IMR-90 (cell line): ENCODE results near the gene UNC93B1. TPM values are rescaled to one million over a fixed set of nuclear protein-coding genes. Genes with fewer than 3 reads are reported as not detected.

Source experiments
- ATAC-seq: fragments of 200-7000 bp; cut with Tn5 transposase; 2 replicates; pipeline ENCODE4 v1.9.1; 2020; ENCODE audit warnings: low read depth, mild to moderate bottlenecking, moderate library complexity
- BruUV-seq: library from RNA; stranded (reverse); fragments of 400-500 nt; replicated peaks from 2 replicates; lab custom pipeline; 2021; lab: Mats Ljungman, UMichigan
- CTCF ChIA-PET: fragments of 300-600 bp; formaldehyde crosslinking; extraction: SDS; loops from one replicate; lab custom pipeline; 2021; ENCODE audit warnings: antibody characterized with exemption; lab: Yijun Ruan, JAX
- POLR2A ChIA-PET: fragments of 300-600 bp; sonication (Branson Sonifier 250); formaldehyde crosslinking; loops from one replicate; lab custom pipeline; 2022; ENCODE audit warnings: antibody characterized with exemption; ENCODE audit not compliant: unreplicated experiment; lab: Charles Lee
- DNase-seq: peaks from one replicate; pipeline ENCODE4 v3.0.0; 2013
- H2AFZ ChIP-seq: replicated peaks from 2 replicates; pipeline ENCODE3; 2013; ENCODE audit warnings: low read length, mild to moderate bottlenecking; ENCODE audit not compliant: poor library complexity
- H2AK5ac ChIP-seq: 2 replicates; pipeline ENCODE4 v1.6.1; 2013; ENCODE audit warnings: low read depth, low read length, inconsistent platforms
- H2AK9ac ChIP-seq: replicated peaks from 2 replicates; pipeline ENCODE3; 2013; ENCODE audit warnings: mild to moderate bottlenecking, low read depth, low read length, moderate library complexity; ENCODE audit not compliant: poor library complexity
- H2BK120ac ChIP-seq: 2 replicates; pipeline ENCODE4 v1.6.1; 2013; ENCODE audit warnings: low read depth, low read length, inconsistent platforms
- H2BK15ac ChIP-seq: 3 replicates; pipeline ENCODE4 v1.6.1; 2013; ENCODE audit warnings: low read depth, low read length, inconsistent platforms
- H2BK20ac ChIP-seq: 2 replicates; pipeline ENCODE4 v1.6.1; 2013; ENCODE audit warnings: low read depth, mild to moderate bottlenecking, inconsistent platforms, low read length, moderate library complexity
- H2BK5ac ChIP-seq: 2 replicates; pipeline ENCODE4 v1.6.1; 2013; ENCODE audit warnings: mild to moderate bottlenecking, low read depth, low read length, inconsistent platforms; ENCODE audit not compliant: poor library complexity, severe bottlenecking
- H3K14ac ChIP-seq: replicated peaks from 2 replicates; pipeline ENCODE4 v1.6.1; 2013; ENCODE audit warnings: low read depth, low read length, inconsistent platforms
- H3K18ac ChIP-seq: 2 replicates; pipeline ENCODE4 v1.6.1; 2013; ENCODE audit warnings: low read depth, low read length, control low read depth
- H3K23ac ChIP-seq: 2 replicates; pipeline ENCODE4 v1.6.1; 2013; ENCODE audit warnings: low read depth, low read length, inconsistent platforms
- H3K27ac ChIP-seq: 2 replicates; pipeline ENCODE4 v1.5.1; 2013; ENCODE audit warnings: mild to moderate bottlenecking, control low read depth, low read length; ENCODE audit not compliant: insufficient read depth
- H3K27me3 ChIP-seq: 2 replicates; pipeline ENCODE4 v1.6.1; 2013; ENCODE audit warnings: low read length; ENCODE audit not compliant: control insufficient read depth, insufficient read depth
- H3K36me3 ChIP-seq: 2 replicates; pipeline ENCODE4 v1.6.1; 2013; ENCODE audit warnings: low read length, mixed read lengths; ENCODE audit not compliant: control insufficient read depth, insufficient read depth
- H3K4ac ChIP-seq: 2 replicates; pipeline ENCODE4 v1.6.1; 2013; ENCODE audit warnings: low read depth, low read length, inconsistent platforms
- H3K4me1 ChIP-seq: 2 replicates; pipeline ENCODE4 v1.6.1; 2013; ENCODE audit warnings: low read length, mixed read lengths; ENCODE audit not compliant: control insufficient read depth, insufficient read depth
- H3K4me2 ChIP-seq: 2 replicates; pipeline ENCODE4 v1.6.1; 2013; ENCODE audit warnings: low read depth, mild to moderate bottlenecking, control low read depth, low read length, moderate library complexity
- H3K4me3 ChIP-seq: 2 replicates; pipeline ENCODE4 v1.5.1; 2013; ENCODE audit warnings: low read depth, mild to moderate bottlenecking, control low read depth, low read length, moderate library complexity; ENCODE audit not compliant: insufficient read depth
- H3K56ac ChIP-seq: 2 replicates; pipeline ENCODE4 v1.6.1; 2013; ENCODE audit warnings: low read length, inconsistent platforms; ENCODE audit not compliant: insufficient read depth; ENCODE audit errors: extremely low read depth
- H3K79me1 ChIP-seq, 2 experiments: 2 replicates each; pipeline ENCODE4 v1.6.1; 2013; ENCODE audit warnings: low read length in 2 of 2, inconsistent platforms in 1 of 2, low read depth in 1 of 2
- H3K9ac ChIP-seq: 2 replicates; pipeline ENCODE4 v1.6.1; 2013; ENCODE audit warnings: low read depth, low read length, control low read depth
- H3K9me1 ChIP-seq: 2 replicates; pipeline ENCODE4 v1.6.1; 2013; ENCODE audit warnings: low read length, inconsistent platforms; ENCODE audit not compliant: insufficient read depth
- H3K9me3 ChIP-seq: 2 replicates; pipeline ENCODE4 v1.6.1; 2013; ENCODE audit warnings: low read length; ENCODE audit not compliant: control insufficient read depth, insufficient read depth
- H4K20me1 ChIP-seq: 2 replicates; pipeline ENCODE4 v1.6.1; 2013; ENCODE audit warnings: low read length, inconsistent platforms; ENCODE audit not compliant: insufficient read depth
- H4K5ac ChIP-seq: 2 replicates; pipeline ENCODE4 v1.6.1; 2013; ENCODE audit warnings: mild to moderate bottlenecking, low read depth, low read length, control low read depth
- H4K8ac ChIP-seq, 2 experiments: 2 replicates each; pipeline ENCODE4 v1.6.1; 2013; ENCODE audit warnings: low read depth in 2 of 2, low read length in 2 of 2, control low read depth in 1 of 2, inconsistent platforms in 1 of 2
- H4K91ac ChIP-seq: 2 replicates; pipeline ENCODE4 v1.6.1; 2013; ENCODE audit warnings: low read depth, low read length, inconsistent platforms; ENCODE audit not compliant: insufficient read depth
- MAZ ChIP-seq: IDR thresholded peaks from 2 replicates; pipeline ENCODE4 v1.6.1; 2012; ENCODE audit warnings: low read depth, mild to moderate bottlenecking, low read length, improper control_type of control experiment, moderate library complexity, borderline replicate concordance
- RCOR1 ChIP-seq: IDR thresholded peaks from 2 replicates; pipeline ENCODE4 v1.6.1; 2012; ENCODE audit warnings: mild to moderate bottlenecking, low read length, improper control_type of control experiment; ENCODE audit not compliant: insufficient replicate concordance
- WGBS, 2 experiments: methylation state at CpG; one replicate each; pipeline versions ENCODE4 v1.1.5 to v1.1.7; 2013; ENCODE audit warnings: missing lambda C conversion rate in 2 of 2; ENCODE audit not compliant: insufficient read length in 1 of 2; ENCODE audit errors: extremely low coverage in 2 of 2; 5-methylcytosine and 5-hydroxymethylcytosine counted together
- dilution Hi-C: fragments of 300-500 bp; cut with HindIII; formaldehyde crosslinking; loops from one replicate; pipeline ENCODE4 v1.14.3; 2018; ENCODE audit warnings: low sequenced_read_pairs; ENCODE audit not compliant: unreplicated experiment
- in situ Hi-C: fragments of 300-500 bp; cut with MboI; formaldehyde crosslinking; loops from 3 replicates; pipeline ENCODE4 v1.14.3; 2019; ENCODE audit warnings: low sequenced_read_pairs, inconsistent platforms, mixed read lengths
- intact Hi-C: fragments of 100-400 bp; cut with micrococcal nuclease; formaldehyde crosslinking; loops from 2 replicates; pipeline ENCODE4 v1.10.0; 2022
- polyA plus RNA-seq, 3 experiments: library from polyadenylated mRNA; depleted of rRNA; stranded (reverse); fragments of >200 nt; gene quantifications; 2 replicates each; pipeline ENCODE4 v1.2.3, GENCODE V29; 2012; ENCODE audit warnings: low replicate concordance in 1 of 3
- total RNA-seq: library from RNA; depleted of rRNA; stranded (reverse); fragments of >200 nt; gene quantifications from 2 replicates; pipeline ENCODE4 v1.2.3, GENCODE V29; 2012
- TF ChIP-seq, protein P1 (sequence below): fragments of 150-350 bp; IDR thresholded peaks from 2 replicates; pipeline ENCODE4 v1.6.1; 2016; ENCODE audit warnings: low read depth, mild to moderate bottlenecking, low read length, moderate library complexity, borderline replicate concordance

The UNC93B1 gene
- total and polyA plus RNA-seq, 2 of the 4 experiments (the other 2 are of a cell fraction) = 10.9 to 19.2 TPM

DNA sequence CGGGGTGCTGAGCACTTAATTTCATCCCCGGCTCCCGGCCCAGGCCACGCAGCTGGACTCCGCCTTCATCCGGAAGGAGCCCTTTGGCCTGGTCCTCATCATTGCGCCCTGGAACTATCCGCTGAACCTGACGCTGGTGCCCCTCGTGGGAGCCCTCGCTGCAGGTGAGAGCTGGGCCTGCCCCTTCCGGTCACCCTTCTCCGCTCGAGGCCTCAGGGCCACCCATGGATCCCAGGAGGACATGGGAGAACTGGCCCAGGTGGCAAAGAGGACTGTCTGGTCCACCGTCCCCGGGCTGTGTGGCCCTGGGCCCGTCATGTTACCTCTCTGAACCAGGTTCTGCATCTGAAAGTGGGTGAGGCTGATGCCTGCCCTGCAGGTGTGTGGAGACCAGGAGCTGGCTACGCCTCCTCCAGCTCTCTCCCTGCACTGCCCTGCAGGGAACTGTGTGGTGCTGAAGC is 14.9 kb upstream of the UNC93B1 start:
- Histone ChIP-seq H3K9ac (no peak overlapping the region), H3K23ac (no peak overlapping the region), H2BK120ac (no peak overlapping the region), H4K8ac (no peak overlapping the region), H3K56ac (no peak overlapping the region), H3K36me3 (peaks cover 10% of the 10 kb centered on the region; the same call in 1 of the 2 replicates), H3K4me2 (no peak overlapping the region), H2AFZ (no peak overlapping the region), H3K27me3 (no peaks in the 10 kb centered on the region), H2AK5ac (peak overlapping the region; percentile 46; the same call in 1 of the 2 replicates), H4K20me1 (no peaks in the 10 kb centered on the region), H3K4me3 (no peak overlapping the region), H3K18ac (no peak overlapping the region), H3K4ac (no peak overlapping the region), H2BK5ac (no peak overlapping the region), H3K9me1 (peaks cover 10% of the 10 kb centered on the region), H2BK20ac (no peak overlapping the region), H3K9me3 (no peaks in the 10 kb centered on the region), H3K4me1 (peaks cover 18% of the 10 kb centered on the region), H2BK15ac (no peak overlapping the region), H4K5ac (no peak overlapping the region), H4K91ac (0 out of 2 replicates have a peak overlapping the region, but pooled peaks have one; percentile 7), H3K14ac (no peak overlapping the region), H2AK9ac (peak overlapping the region; percentile 11), H3K79me1 (peaks cover 9 to 12% of the 10 kb centered on the region in 2 experiments; a peak in 3 of 4 replicates), H3K27ac (no peak overlapping the region)
- dilution Hi-C loops (no loop called here), in situ Hi-C loops (no loop called here), intact Hi-C loops (no loop called here)
- ChIA-PET POLR2A (no interaction called here), CTCF (no interaction called here)
- no peak for ATAC-seq
- no peak for TF ChIP-seq MAZ
- no peak for TF ChIP-seq RCOR1
- TF ChIP-seq, protein P1, sequence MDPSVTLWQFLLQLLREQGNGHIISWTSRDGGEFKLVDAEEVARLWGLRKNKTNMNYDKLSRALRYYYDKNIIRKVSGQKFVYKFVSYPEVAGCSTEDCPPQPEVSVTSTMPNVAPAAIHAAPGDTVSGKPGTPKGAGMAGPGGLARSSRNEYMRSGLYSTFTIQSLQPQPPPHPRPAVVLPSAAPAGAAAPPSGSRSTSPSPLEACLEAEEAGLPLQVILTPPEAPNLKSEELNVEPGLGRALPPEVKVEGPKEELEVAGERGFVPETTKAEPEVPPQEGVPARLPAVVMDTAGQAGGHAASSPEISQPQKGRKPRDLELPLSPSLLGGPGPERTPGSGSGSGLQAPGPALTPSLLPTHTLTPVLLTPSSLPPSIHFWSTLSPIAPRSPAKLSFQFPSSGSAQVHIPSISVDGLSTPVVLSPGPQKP = no peak
- DNase-seq = no peak
- BruUV-seq = no TSS peak
- 91% methylated on average over 12 of the region's 18 CpGs; no CpG with 5 or more reads in 1 of the 2 experiments for WGBS, 2 experiments
